ENCODE data around the gene NTRK1. TPM values are rescaled to one million over a fixed set of nuclear protein-coding genes. Genes with fewer than 3 reads are reported as not detected.
"Not testable (repeated sequence)": the region's sequence is repeated elsewhere in the genome, so short reads cannot be mapped to it uniquely, and the experiment has no call there.

Gene NTRK1
- total RNA-seq, 8 experiments from 2014 or later = 0.27 to 2.5 (median 0.61) TPM; not detected in 1

DNA sequence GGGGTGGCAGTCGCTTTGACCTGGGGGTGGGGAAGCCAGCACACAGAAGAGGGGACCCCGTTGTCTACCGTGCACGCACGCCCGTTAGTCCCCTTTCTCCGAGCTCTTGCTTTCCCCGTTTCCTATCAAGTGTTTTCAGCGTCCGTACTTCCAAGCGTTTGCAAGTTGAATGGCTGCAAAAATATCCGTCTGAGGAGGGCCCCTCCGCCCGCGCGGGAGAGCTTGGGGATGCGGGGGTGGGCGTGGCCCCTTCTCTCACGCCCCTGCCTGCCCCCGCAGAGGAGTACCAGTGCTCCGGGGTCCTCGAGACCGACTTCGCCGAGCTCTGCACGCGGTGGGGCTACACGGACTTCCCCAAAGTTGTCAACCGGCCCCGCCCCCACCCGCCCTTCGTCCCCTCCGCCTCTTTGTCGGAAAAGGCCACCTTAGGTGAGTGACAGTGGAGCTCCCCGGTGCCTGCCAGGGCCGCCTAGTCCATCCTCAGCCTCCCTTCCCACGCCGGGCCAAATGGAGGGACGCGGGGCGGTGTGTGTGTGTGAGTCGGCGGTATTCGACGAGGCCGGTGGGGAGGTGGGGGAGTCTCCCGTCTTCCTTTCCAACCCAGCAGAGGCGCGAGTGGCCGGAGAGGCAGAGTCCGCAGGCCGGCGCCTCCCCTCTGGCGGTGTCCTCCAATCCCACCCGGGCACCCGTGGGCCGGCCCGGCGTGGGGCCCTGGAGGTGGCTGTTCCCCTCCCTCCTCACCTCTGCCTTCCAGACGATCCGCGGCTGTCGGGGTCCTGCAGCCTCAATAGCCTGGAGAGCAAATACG lies 63.2 kb downstream of the NTRK1 start:
- Histone ChIP-seq H3K27ac (no peak overlapping the region), H3K4me1 (replicated peaks in 1 of 2) (peaks cover 2 to 17% of the 10 kb centered on the region in 2 donors), H3K4me3 (peak overlapping the region in 1 of 5 donors; percentile 4)
- ATAC-seq (replicated peaks in 6 of 8) = peak in 3 of 8 experiments; percentile 4 to 8 (median 6)
- in situ Hi-C loops (cut with MboI; ENCODE audit: low pct_unique_long_range_greater_than_20kb in 2 of 9, low sequenced_read_pairs in 9 of 9, unreplicated experiment in 9 of 9) = no loop called here
- 0 to 6% (median 5%) methylated on average over 3 to 6 of the region's 64 CpGs; no CpG with 5 or more reads in 7 of the 10 experiments for WGBS, 10 experiments

DNA sequence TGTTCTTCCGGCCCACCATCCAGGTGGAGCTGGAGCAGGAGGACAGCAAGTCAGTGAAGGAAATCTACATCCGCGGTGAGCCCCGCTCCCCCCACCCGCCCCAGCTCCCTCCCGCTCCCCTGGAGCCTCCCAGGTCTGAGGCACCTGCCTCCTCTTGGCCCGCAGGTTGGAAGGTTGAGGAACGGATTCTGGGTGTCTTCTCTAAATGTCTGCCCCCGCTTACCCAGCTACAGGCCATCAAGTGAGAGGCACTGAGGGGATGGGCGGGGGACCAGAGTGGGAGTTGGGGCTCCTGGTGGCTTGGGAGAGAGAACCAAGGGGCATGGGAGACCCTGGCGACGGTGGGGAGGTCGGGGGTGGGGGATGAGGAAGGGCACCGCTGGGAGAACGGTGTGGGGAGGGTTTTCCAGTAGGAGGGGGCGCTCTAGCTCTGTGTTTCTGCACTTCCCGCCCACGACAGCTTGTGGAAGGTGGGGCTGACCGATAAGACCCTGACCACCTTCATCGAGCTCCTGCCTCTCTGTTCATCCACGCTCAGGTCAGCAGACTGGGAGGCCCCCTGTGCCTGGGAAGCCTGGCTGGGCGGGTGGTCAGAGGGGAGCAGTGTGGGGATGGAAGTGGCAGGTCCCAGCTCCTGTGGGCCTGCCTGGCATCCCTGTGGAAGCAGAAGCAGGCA lies 64.0 kb downstream of the NTRK1 start:
- H3K4me1 ChIP-seq (replicated peaks in 1 of 2) = peaks cover 2 to 17% of the 10 kb centered on the region in 2 donors
- H3K27ac ChIP-seq = no peak overlapping the region
- WGBS, 10 experiments = 17 to 40% (median 23%) methylated on average over 1 to 6 of the region's 22 CpGs; no CpG with 5 or more reads in 7 of the 10 experiments
- in situ Hi-C loops (cut with MboI; ENCODE audit: low pct_unique_long_range_greater_than_20kb in 2 of 9, low sequenced_read_pairs in 9 of 9, unreplicated experiment in 9 of 9) = no loop called here
- no peak for ATAC-seq (replicated peaks in 6 of 8)
- no peak overlapping the region for H3K4me3 ChIP-seq

DNA sequence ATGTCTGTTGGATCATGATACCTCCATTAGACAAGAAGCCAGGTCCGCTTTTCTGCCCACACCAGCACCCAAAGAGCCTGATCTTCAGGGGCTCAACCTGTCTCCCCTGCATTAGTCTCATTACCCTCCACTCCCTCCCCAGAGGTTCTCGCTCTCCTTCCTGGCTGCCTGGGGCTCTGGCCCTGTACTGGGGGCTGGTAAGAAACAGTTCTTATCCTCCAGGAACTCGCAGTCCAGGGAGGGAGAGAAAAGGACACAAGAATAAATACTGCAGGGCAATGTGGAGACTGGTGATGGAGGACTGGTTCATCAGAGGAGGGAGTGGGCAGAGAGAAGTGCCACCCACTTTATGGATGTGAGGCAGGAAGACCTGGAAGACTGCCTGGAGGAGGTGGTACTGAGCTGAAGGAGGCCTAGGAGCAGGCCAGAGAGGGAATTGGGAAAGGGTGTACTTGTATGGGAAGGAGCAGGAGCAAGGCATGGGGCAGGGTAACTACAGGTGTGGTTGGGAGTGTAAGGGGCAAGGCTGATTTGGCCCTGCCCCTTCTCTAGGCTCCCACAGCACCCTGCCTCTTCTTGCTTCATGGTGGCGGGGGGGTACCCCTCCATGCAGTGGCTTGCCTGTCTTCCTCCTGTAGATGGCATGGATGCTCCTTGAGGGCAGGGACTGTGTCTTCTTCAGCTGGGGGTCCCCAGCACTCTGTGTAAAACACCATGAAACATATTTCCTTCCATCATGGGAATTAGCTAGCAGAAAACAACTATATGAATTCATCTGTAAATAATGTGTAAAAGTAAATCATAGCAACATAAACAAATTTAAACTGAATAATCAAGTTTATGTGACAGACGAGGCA lies 64.7 kb downstream of the NTRK1 start:
- 36 to 95% (median 64%) methylated on average over 1 to 5 of the region's 5 CpGs; no CpG with 5 or more reads in 2 of the 10 experiments for whole genome bisulfite sequencing, 10 experiments
- Histone ChIP-seq H3K4me1 (replicated peaks in 1 of 2) (peaks cover 2 to 17% of the 10 kb centered on the region in 2 donors), H3K27ac (no peak overlapping the region), H3K4me3 (no peak overlapping the region)
- in situ Hi-C loops (cut with MboI; ENCODE audit: low pct_unique_long_range_greater_than_20kb in 2 of 9, low sequenced_read_pairs in 9 of 9, unreplicated experiment in 9 of 9) = no loop called here
- ATAC-seq (replicated peaks in 6 of 8) = no peak

DNA sequence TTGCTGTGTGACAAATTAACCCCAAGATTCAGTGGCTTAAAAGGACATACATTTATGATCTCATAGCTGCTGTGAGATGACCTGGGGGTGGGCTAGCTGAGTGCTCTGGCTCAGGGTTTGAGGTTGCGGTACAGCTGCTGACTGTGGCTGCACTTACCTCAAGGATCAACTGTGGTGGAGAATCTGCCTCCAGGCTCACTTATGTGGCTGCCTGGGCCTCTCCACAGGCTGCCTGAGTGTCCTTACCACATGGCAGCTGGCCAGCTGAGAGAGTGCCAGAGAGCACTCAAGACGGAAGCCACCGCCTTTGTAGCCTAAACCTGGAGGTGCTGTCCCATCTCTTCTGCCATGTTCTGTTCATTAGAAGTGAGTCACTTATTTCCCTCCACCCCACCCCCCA lies 65.5 kb downstream of the NTRK1 start:
- peak in 1 of 8 experiments; percentile 4 for ATAC-seq (replicated peaks in 6 of 8)
- H3K4me1 ChIP-seq (replicated peaks in 1 of 2) = peaks cover 2 to 18% of the 10 kb centered on the region in 2 donors
- H3K4me3 ChIP-seq = no peak overlapping the region
- no peak overlapping the region for H3K27ac ChIP-seq
- 50 to 67% (median 59%) methylated on average over 1 to 3 of the region's 3 CpGs; no CpG with 5 or more reads in 6 of the 10 experiments for WGBS, 10 experiments
- in situ Hi-C loops (cut with MboI; ENCODE audit: low pct_unique_long_range_greater_than_20kb in 2 of 9, low sequenced_read_pairs in 9 of 9, unreplicated experiment in 9 of 9) = no loop called here

DNA sequence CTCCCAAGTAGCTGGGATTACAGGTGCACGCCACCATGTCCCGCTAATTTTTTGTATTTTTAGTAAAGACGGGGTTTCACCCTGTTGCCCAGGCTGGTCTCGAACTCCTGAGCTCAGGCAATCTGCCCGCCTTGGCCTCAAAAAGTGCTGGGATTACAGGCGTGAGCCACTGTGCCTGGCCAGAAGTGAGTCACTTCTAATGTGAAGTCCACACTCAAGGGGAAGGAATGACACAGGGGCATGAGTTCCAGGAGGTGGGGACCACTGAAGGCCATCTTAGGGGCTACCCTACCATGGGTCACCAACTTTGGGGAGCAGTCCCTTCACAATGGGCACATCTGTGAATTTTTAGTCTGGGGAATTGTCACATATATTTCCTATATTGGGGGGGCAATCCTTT lies 66.0 kb downstream of the NTRK1 start:
- WGBS, 10 experiments = 60 to 93% (median 74%) methylated on average over 1 to 5 of the region's 6 CpGs; no CpG with 5 or more reads in 5 of the 10 experiments
- ATAC-seq (replicated peaks in 6 of 8); in situ Hi-C loops (cut with MboI; ENCODE audit: low pct_unique_long_range_greater_than_20kb in 2 of 9, low sequenced_read_pairs in 9 of 9, unreplicated experiment in 9 of 9); H3K4me3 ChIP-seq; H3K27ac ChIP-seq: not testable (repeated sequence)
- H3K4me1 ChIP-seq (replicated peaks in 1 of 2) = peaks cover 2 to 23% of the 10 kb centered on the region in 2 donors

DNA sequence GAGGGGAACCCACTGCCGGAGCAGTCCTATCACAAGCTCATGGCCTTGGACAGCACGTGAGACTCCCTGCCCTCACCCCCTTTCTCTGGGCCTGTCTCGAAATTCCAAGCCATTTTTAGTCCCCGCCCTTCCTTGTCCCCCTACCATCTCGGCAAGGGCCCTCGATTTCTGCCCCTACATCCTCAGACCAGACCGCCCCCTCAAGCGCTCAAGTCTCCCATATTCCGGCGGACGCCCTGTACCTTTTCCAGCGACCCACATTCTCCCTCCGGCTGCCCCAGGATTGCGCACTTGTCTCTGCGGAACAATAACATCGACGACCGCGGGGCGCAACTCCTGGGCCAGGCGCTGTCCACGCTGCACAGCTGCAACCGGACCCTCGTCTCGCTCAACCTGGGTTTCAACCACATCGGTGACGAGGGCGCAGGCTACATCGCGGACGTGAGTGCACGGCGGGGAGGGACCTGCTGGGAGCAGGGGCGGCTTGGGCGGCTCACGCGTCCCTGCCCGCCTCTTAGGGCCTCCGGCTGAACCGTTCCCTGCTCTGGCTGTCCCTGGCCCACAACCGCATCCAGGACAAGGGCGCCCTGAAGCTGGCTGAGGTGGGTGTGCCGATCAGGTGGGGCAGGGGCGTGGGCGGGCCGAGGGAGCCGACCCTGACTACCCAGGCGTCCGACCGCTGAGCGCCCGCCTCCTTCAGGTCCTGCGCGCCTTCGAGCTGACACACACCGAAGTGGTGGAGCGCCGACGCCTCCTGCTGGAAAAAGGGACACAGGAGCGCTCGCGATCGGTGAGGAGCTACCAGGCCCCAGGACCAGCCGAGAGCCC lies 66.8 kb downstream of the NTRK1 start:
- peak; percentile 73 to 91 (median 77) for ATAC-seq (replicated peaks in 6 of 8)
- in situ Hi-C loops (cut with MboI; ENCODE audit: low pct_unique_long_range_greater_than_20kb in 2 of 9, low sequenced_read_pairs in 9 of 9, unreplicated experiment in 9 of 9) = no loop called here
- H3K4me3 ChIP-seq = peak overlapping the region; percentile 17 to 26 (median 23)
- H3K4me1 ChIP-seq (replicated peaks in 1 of 2) = peaks cover 2 to 25% of the 10 kb centered on the region in 2 donors
- H3K27ac ChIP-seq = no peak overlapping the region
- WGBS, 10 experiments = 3 to 60% (median 11%) methylated on average over 1 to 24 of the region's 64 CpGs; no CpG with 5 or more reads in 3 of the 10 experiments

DNA sequence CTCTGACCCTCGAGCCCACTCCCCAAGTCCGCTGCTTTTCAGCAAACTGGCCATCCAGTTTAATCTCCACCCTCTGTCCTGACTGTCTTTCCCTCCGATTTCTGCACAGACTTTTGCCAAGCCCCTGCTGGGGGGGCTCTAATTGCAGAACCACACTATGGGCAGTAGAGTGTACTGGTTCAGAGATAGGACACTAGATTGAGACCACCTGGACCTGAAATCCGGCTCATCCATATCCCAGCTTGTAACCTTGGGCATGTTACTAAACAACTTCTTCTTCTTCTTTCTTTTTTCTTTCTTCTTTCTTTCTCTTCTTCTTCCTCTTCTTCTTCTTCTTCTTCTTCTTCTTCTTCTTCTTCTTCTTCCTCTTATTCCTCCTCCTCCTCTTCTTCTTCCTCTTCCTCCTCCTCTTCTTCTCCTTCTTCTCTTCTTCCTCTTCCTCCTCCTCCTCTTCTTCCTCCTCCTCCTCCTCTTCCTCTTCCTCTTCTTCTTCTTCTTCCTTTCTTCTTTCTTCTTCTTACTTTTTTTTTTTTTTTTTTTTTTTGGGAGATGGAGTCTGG lies 67.5 kb downstream of the NTRK1 start:
- peak overlapping the region in 2 of 5 donors; percentile 26 for H3K4me3 ChIP-seq
- in situ Hi-C loops (cut with MboI; ENCODE audit: low pct_unique_long_range_greater_than_20kb in 2 of 9, low sequenced_read_pairs in 9 of 9, unreplicated experiment in 9 of 9) = no loop called here
- peak in 4 of 8 experiments; percentile 12 to 43 (median 14) for ATAC-seq (replicated peaks in 6 of 8)
- 0 to 20% (median 0%) methylated on average over 2 to 3 of the region's 4 CpGs; no CpG with 5 or more reads in 1 of the 10 experiments for WGBS, 10 experiments
- no peak overlapping the region for H3K27ac ChIP-seq
- peaks cover 2 to 31% of the 10 kb centered on the region in 2 donors for H3K4me1 ChIP-seq (replicated peaks in 1 of 2)

DNA sequence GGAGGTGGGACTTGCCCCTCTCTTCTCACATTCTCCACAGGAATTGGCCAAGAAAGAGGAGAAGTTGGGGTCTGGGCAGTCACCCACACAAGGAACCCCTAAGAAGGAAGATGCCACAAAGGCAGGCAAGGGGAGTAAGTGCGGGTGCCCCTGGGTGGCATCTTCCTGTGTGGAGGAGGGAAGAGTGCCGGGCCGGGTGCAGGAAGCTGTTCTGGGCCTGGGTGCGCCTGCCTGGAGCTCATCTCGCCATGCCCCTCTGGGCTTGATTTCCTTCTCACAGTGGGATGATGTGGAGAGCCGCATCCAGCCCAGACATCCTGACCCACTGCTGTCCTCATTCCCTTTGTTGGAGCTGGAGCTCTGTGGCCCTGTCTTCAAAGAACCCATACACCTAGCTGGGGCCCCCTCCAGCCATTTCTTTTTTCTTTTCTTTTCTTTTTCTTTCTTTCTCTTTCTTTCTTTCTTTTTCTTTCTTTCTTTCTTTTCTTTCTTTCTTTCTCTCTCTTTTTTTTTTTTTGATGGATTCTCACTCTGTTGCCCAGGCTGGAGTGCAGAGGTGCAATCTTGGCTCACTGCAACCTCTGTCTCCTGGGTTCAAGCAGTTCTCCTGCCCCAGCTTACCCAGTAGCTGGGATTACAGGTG lies 69.1 kb downstream of the NTRK1 start:
- Histone ChIP-seq H3K4me3 (no peak overlapping the region), H3K27ac (no peak overlapping the region), H3K4me1 (replicated peaks in 1 of 2) (peaks cover 0 to 22% of the 10 kb centered on the region in 2 donors)
- in situ Hi-C loops (cut with MboI; ENCODE audit: low pct_unique_long_range_greater_than_20kb in 2 of 9, low sequenced_read_pairs in 9 of 9, unreplicated experiment in 9 of 9) = no loop called here
- WGBS, 10 experiments = 19 to 80% (median 73%) methylated on average over 2 to 6 of the region's 6 CpGs; no CpG with 5 or more reads in 2 of the 10 experiments
- no peak for ATAC-seq (replicated peaks in 6 of 8)

DNA sequence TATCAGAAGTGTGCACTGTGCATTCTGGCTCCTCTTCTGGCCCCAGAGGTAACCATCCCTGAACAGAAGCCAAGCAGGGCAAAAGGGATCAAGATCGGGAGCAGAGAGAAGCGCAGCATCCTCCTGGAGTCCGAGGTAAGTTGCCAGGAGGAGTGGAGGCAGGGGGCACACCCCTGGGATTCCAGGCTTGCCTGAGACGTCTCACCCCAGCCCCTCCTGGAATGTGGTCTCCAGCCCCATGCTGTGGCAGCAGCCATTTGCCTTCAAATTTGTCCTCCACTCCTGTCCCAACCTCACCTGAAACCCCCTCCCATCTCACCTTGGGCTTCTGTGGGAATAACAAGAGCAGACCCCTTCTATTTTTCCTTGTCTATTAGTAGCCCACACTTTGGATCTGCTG lies 69.8 kb downstream of the NTRK1 start:
- Histone ChIP-seq H3K27ac (no peak overlapping the region), H3K4me1 (replicated peaks in 1 of 2) (peaks cover 0 to 22% of the 10 kb centered on the region in 2 donors), H3K4me3 (no peak overlapping the region)
- 25 to 90% (median 49%) methylated on average over 2 to 4 of the region's 4 CpGs; no CpG with 5 or more reads in 6 of the 10 experiments for WGBS, 10 experiments
- in situ Hi-C loops (cut with MboI; ENCODE audit: low pct_unique_long_range_greater_than_20kb in 2 of 9, low sequenced_read_pairs in 9 of 9, unreplicated experiment in 9 of 9) = no loop called here
- ATAC-seq (replicated peaks in 6 of 8) = no peak
